Endothelial cell of umbilical vein (primary cell): ENCODE results near the gene MORN5.

Experiments used
- CTCF ChIP-seq, 2 donors: IDR thresholded peaks; 1 replicate in 1 of 2; 2 replicates in 1 of 2; pipeline ENCODE4 v1.5.1; 2011; ENCODE audit warnings: low read length in 2 of 2, mild to moderate bottlenecking in 2 of 2, moderate library complexity in 2 of 2, control low read depth in 1 of 2, inconsistent platforms in 1 of 2, low read depth in 1 of 2; ENCODE audit not compliant: insufficient read depth in 1 of 2; ENCODE audit errors: extremely low read depth in 1 of 2
- FOS ChIP-seq: IDR thresholded peaks from 2 replicates; pipeline ENCODE4 v1.6.1; 2011; ENCODE audit warnings: mild to moderate bottlenecking, low read length, moderate library complexity, borderline replicate concordance; ENCODE audit not compliant: insufficient read depth
- GATA2 ChIP-seq: IDR thresholded peaks from 2 replicates; pipeline ENCODE4 v1.7.0; 2011; ENCODE audit warnings: low read depth, mild to moderate bottlenecking, moderate library complexity, mixed read lengths, low read length; ENCODE audit not compliant: insufficient read length, insufficient read depth
- JUN ChIP-seq: IDR thresholded peaks from 2 replicates; pipeline ENCODE4 v1.6.1; 2011; ENCODE audit warnings: borderline replicate concordance, low read depth; ENCODE audit not compliant: insufficient read length, insufficient read depth
- MAX ChIP-seq: IDR thresholded peaks from 2 replicates; pipeline ENCODE4 v1.6.1; 2011; ENCODE audit not compliant: insufficient read depth, insufficient read length
- POLR2A ChIP-seq: IDR thresholded peaks from 2 replicates; pipeline ENCODE4 v1.6.1; 2012; ENCODE audit warnings: low read depth, mild to moderate bottlenecking, control low read depth, low read length
- POLR2AphosphoS5 ChIP-seq: IDR thresholded peaks from 2 replicates; pipeline ENCODE4 v1.6.1; 2012; ENCODE audit warnings: low read depth, mild to moderate bottlenecking, control low read depth, low read length, moderate library complexity; ENCODE audit not compliant: insufficient read depth

GRCh38 chr9:122179690-122180074, 20.0 kb downstream of the MORN5 start:
- TF ChIP-seq MAX (no peak), CTCF (IDR thresholded peaks at IDR 0.05; ENCODE audit: extremely low read depth in 1 of 2, insufficient read depth in 1 of 2, low read depth in 1 of 2, low read length in 2 of 2) (no peak), GATA2 (no peak), POLR2AphosphoS5 (no peak), POLR2A (no peak), JUN (no peak), FOS (no peak)
